ENCODE results near the gene RALGAPA1. TPM values are rescaled to one million over a fixed set of nuclear protein-coding genes. Genes with fewer than 3 reads are reported as not detected.
A peak's percentile ranks its signal among the peaks of the same experiment; 100 is the strongest.

Gene RALGAPA1
- total and polyA plus RNA-seq, 2 donors (not counting 1 experiment from before 2014, with no cell fraction given): 7.2 to 34.5 TPM

DNA sequence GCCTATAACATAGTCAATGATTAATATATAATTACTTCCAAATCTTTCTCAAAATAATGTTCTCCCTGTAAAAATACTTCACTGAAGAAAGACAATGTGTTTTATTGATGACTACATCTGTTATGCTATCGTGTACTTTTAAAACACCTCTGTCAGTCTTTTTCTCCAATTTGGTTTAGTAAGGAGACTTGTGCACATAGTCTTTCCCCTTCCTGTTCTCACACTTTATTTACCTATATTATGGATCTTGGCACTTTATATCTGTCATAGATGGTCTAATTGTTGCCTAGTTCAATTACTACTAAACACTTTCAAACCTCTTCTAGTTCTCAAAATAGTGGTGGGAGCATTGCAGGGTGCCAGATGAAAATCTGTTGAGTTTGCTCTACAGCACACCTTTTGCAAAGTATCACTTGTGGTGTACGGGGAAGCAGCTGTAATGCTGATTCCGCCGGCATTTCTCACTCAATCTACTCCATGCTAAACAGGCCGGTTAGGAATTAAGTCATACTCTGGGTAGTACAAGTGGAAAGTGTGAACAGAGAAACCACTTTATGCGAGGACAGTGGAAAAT lies 276.2 kb downstream of the RALGAPA1 start:
- no peak for DNase-seq (ENCODE audit: low read depth in 2 of 2)
- Histone ChIP-seq H3K79me2 (ENCODE audit: control insufficient read depth, insufficient read depth, low read length) (no peaks in the 10 kb centered on the region), H3K9me3 (ENCODE audit: control insufficient read depth, insufficient read depth, low read depth, low read length) (no peaks in the 10 kb centered on the region), H3K4me2 (ENCODE audit: extremely low read depth, insufficient read depth, low read length) (no peak overlapping the region), H3K27ac (ENCODE audit: insufficient read depth, low read length) (no peak overlapping the region), H4K20me1 (ENCODE audit: control insufficient read depth, extremely low read depth, insufficient read depth, low read length) (no peaks in the 10 kb centered on the region), H3K4me1 (ENCODE audit: control insufficient read depth, extremely low read depth, insufficient read depth, low read length) (peaks cover 4% of the 10 kb centered on the region), H3K27me3 (ENCODE audit: control insufficient read depth, insufficient read depth, low read length) (peaks cover 34% of the 10 kb centered on the region), H2AFZ (ENCODE audit: low read length) (no peak overlapping the region), H3K4me3 (replicated peaks in 1 of 4; ENCODE audit: control extremely low read depth in 1 of 4, insufficient read depth in 1 of 4, low read depth in 3 of 4, low read length in 4 of 4) (peak overlapping the region; percentile 38 to 62 (median 54)), H3K9ac (ENCODE audit: insufficient read depth, low read length) (no peak overlapping the region), H3K36me3 (ENCODE audit: control insufficient read depth, insufficient read depth, low read length) (no peaks in the 10 kb centered on the region)
- TF ChIP-seq, protein P1, sequence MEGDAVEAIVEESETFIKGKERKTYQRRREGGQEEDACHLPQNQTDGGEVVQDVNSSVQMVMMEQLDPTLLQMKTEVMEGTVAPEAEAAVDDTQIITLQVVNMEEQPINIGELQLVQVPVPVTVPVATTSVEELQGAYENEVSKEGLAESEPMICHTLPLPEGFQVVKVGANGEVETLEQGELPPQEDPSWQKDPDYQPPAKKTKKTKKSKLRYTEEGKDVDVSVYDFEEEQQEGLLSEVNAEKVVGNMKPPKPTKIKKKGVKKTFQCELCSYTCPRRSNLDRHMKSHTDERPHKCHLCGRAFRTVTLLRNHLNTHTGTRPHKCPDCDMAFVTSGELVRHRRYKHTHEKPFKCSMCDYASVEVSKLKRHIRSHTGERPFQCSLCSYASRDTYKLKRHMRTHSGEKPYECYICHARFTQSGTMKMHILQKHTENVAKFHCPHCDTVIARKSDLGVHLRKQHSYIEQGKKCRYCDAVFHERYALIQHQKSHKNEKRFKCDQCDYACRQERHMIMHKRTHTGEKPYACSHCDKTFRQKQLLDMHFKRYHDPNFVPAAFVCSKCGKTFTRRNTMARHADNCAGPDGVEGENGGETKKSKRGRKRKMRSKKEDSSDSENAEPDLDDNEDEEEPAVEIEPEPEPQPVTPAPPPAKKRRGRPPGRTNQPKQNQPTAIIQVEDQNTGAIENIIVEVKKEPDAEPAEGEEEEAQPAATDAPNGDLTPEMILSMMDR (conservative IDR thresholded peaks at IDR 0.05 in 1 of 2, IDR thresholded peaks at IDR 0.05 in 1 of 2; ENCODE audit: low read depth in 1 of 2, low read length in 2 of 2): no peak
- TF ChIP-seq EZH2 (IDR thresholded peaks at IDR 0.05; ENCODE audit: low read length, missing control alignments): no peak

DNA sequence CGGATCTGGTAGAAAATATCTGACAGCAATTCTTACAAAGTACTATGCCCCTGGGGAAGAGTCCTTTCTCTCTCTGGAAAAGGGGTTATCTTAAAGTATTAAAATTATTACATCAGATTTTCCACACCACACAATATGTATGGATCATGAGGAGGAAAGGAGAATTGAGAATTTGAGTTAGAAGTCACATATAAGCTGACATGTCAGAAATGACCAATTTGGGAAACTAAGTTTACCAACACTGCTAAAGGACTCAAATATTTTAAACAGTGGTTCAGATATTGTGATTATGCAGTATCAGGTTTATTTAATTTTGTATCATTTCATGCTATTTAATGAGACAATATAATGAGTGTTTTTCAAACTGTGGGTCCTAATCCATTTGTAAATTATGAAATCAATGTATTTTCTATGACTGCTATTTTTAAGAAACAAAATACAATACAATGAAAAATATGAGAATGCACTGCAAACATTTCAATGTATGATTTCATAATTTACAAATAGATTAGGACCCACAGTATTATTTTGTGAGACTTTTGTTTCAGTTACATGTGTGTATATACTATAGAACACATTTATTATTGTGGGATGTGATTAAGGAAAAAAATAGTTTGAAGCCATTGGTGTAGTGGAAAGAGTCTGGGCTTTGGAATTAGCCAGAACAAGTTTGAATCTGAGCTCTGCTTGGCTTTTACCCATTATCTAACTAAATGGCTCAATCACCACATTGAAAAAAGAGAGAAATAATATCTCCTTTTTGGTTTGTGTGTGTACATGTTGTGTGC lies 276.9 kb downstream of the RALGAPA1 start:
- DNase-seq (ENCODE audit: low read depth in 2 of 2): no peak
- TF ChIP-seq EZH2 (IDR thresholded peaks at IDR 0.05; ENCODE audit: low read length, missing control alignments): no peak
- TF ChIP-seq, protein P1 (conservative IDR thresholded peaks at IDR 0.05 in 1 of 2, IDR thresholded peaks at IDR 0.05 in 1 of 2; ENCODE audit: low read depth in 1 of 2, low read length in 2 of 2): no peak
- Histone ChIP-seq H3K79me2 (ENCODE audit: control insufficient read depth, insufficient read depth, low read length) (no peaks in the 10 kb centered on the region), H3K36me3 (ENCODE audit: control insufficient read depth, insufficient read depth, low read length) (no peaks in the 10 kb centered on the region), H4K20me1 (ENCODE audit: control insufficient read depth, extremely low read depth, insufficient read depth, low read length) (no peaks in the 10 kb centered on the region), H3K27me3 (ENCODE audit: control insufficient read depth, insufficient read depth, low read length) (peaks cover 34% of the 10 kb centered on the region), H3K9ac (ENCODE audit: insufficient read depth, low read length) (no peak overlapping the region), H3K9me3 (ENCODE audit: control insufficient read depth, insufficient read depth, low read depth, low read length) (no peaks in the 10 kb centered on the region), H3K4me1 (ENCODE audit: control insufficient read depth, extremely low read depth, insufficient read depth, low read length) (peaks cover 4% of the 10 kb centered on the region), H3K4me2 (ENCODE audit: extremely low read depth, insufficient read depth, low read length) (no peak overlapping the region), H3K27ac (ENCODE audit: insufficient read depth, low read length) (no peak overlapping the region), H2AFZ (ENCODE audit: low read length) (no peak overlapping the region), H3K4me3 (replicated peaks in 1 of 4; ENCODE audit: control extremely low read depth in 1 of 4, insufficient read depth in 1 of 4, low read depth in 3 of 4, low read length in 4 of 4) (no peak overlapping the region)

- H3K4me2 ChIP-seq (ENCODE audit: extremely low read depth, insufficient read depth, low read length): no peak overlapping the region
- H3K9me3 ChIP-seq (ENCODE audit: control insufficient read depth, insufficient read depth, low read depth, low read length): no peaks in the 10 kb centered on the region
- H3K27ac ChIP-seq (ENCODE audit: insufficient read depth, low read length): no peak overlapping the region
- H2AFZ ChIP-seq (ENCODE audit: low read length): no peak overlapping the region
- H3K4me1 ChIP-seq (ENCODE audit: control insufficient read depth, extremely low read depth, insufficient read depth, low read length): no peaks in the 10 kb centered on the region
- TF ChIP-seq, protein P1 (conservative IDR thresholded peaks at IDR 0.05 in 1 of 2, IDR thresholded peaks at IDR 0.05 in 1 of 2; ENCODE audit: low read depth in 1 of 2, low read length in 2 of 2): no peak
- TF ChIP-seq EZH2 (IDR thresholded peaks at IDR 0.05; ENCODE audit: low read length, missing control alignments): no peak
- H3K27me3 ChIP-seq (ENCODE audit: control insufficient read depth, insufficient read depth, low read length): peaks cover 11% of the 10 kb centered on the region
- no peak for DNase-seq (ENCODE audit: low read depth in 2 of 2)
- no peaks in the 10 kb centered on the region for H3K36me3 ChIP-seq (ENCODE audit: control insufficient read depth, insufficient read depth, low read length)
- no peaks in the 10 kb centered on the region for H4K20me1 ChIP-seq (ENCODE audit: control insufficient read depth, extremely low read depth, insufficient read depth, low read length)
- no peak overlapping the region for H3K9ac ChIP-seq (ENCODE audit: insufficient read depth, low read length)
- H3K4me3 ChIP-seq (replicated peaks in 1 of 4; ENCODE audit: control extremely low read depth in 1 of 4, insufficient read depth in 1 of 4, low read depth in 3 of 4, low read length in 4 of 4): no peak overlapping the region
- H3K79me2 ChIP-seq (ENCODE audit: control insufficient read depth, insufficient read depth, low read length): no peaks in the 10 kb centered on the region
Observed at GRCh38 chr14:35526962-35527361, 282.1 kb downstream of the RALGAPA1 start.

Data from fibroblast of lung (primary cell).